Hematopoietic multipotent progenitor cell treated with erythropoietin and hydrocortisone succinate and interleukin-3 and kit ligand, for 6 days (in vitro differentiated cells): ENCODE results near the gene SNX8.

Source experiments
- DNase-seq: peaks from one replicate; pipeline ENCODE4 v3.0.0-alpha.2; 2015

The SNX8 gene

GRCh38 chr7:2259480-2259879, 54.8 kb downstream of the SNX8 start:
- no peak for DNase-seq

GRCh38 chr7:2258661-2259365, 55.4 kb downstream of the SNX8 start:
- no peak for DNase-seq

GRCh38 chr7:2257651-2258050, 56.6 kb downstream of the SNX8 start:
- DNase-seq: no peak

- no peak for DNase-seq
Measured at GRCh38 chr7:2257046-2257551, 57.1 kb downstream of the SNX8 start.

GRCh38 chr7:2256306-2257045, 57.8 kb downstream of the SNX8 start:
- DNase-seq: no peak

- DNase-seq: no peak
Measured at GRCh38 chr7:2255145-2256139, 58.8 kb downstream of the SNX8 start.

GRCh38 chr7:2254429-2255144, 59.7 kb downstream of the SNX8 start:
- DNase-seq: no peak

GRCh38 chr7:2253525-2254244, 60.6 kb downstream of the SNX8 start:
- DNase-seq: no peak

GRCh38 chr7:2253021-2253420, 61.2 kb downstream of the SNX8 start:
- DNase-seq: no peak

- DNase-seq: peak; percentile 42
Measured at GRCh38 chr7:2251841-2252771, 62.1 kb downstream of the SNX8 start.

- DNase-seq: no peak
Measured at GRCh38 chr7:2251381-2251780, 62.9 kb downstream of the SNX8 start.

GRCh38 chr7:2249744-2250323, 64.4 kb downstream of the SNX8 start:
- DNase-seq: no peak

- DNase-seq: peak; percentile 75
Measured at GRCh38 chr7:2248984-2249694, 65.1 kb downstream of the SNX8 start.

GRCh38 chr7:2247141-2247995, 66.9 kb downstream of the SNX8 start:
- DNase-seq: peak; percentile 50

GRCh38 chr7:2245883-2246675, 68.2 kb downstream of the SNX8 start:
- DNase-seq: peak; percentile 46

- no peak for DNase-seq
Measured at GRCh38 chr7:2244404-2244995, 69.7 kb downstream of the SNX8 start.

GRCh38 chr7:2243458-2243857, 70.8 kb downstream of the SNX8 start:
- DNase-seq: peak; percentile 45
